Measurements from ENCODE around the gene CCDC57. TPM values are rescaled to one million over a fixed set of nuclear protein-coding genes. Genes with fewer than 3 reads are reported as not detected.

CCDC57 gene
- total and polyA plus RNA-seq, 2 of the 8 experiments (the other 6 are each of a cell fraction or from before 2014, with no cell fraction given), result 8.4 to 12.9 TPM

- TF ChIP-seq CTCF (IDR thresholded peaks at IDR 0.05; ENCODE audit: control extremely low read depth in 1 of 3, insufficient read depth in 1 of 3, low read depth in 1 of 3, low read length in 3 of 3) (no peak), TEAD4 (IDR thresholded peaks at IDR 0.05; ENCODE audit: low read depth, low read length) (no peak), E2F6 (IDR thresholded peaks at IDR 0.05) (peak; percentile 35; the same call in 1 of the 2 replicates), POLR2A (IDR thresholded peaks at IDR 0.05; ENCODE audit: control extremely low read depth in 1 of 2, low read depth in 2 of 2, low read length in 2 of 2) (peak; percentile 9 to 63; a peak in 2 of 3 replicates), BACH1 (IDR thresholded peaks at IDR 0.05; ENCODE audit: low read length) (peak; percentile 40; the same call in 1 of the 2 replicates), RXRA (IDR thresholded peaks at IDR 0.05; ENCODE audit: insufficient read depth, low read depth, low read length) (peak; percentile 88), TBP (IDR thresholded peaks at IDR 0.05; ENCODE audit: low read depth, low read length) (no peak), SIX5 (IDR thresholded peaks at IDR 0.05; ENCODE audit: low read depth, low read length) (no peak), EGR1 (IDR thresholded peaks at IDR 0.05; ENCODE audit: borderline replicate concordance, low read depth, low read length) (no peak), KDM5A (IDR thresholded peaks at IDR 0.05; ENCODE audit: low read length) (no peak), GABPA (IDR thresholded peaks at IDR 0.05; ENCODE audit: borderline replicate concordance, insufficient read depth, low read length) (no peak), POU5F1 (IDR thresholded peaks at IDR 0.05; ENCODE audit: low read depth, low read length) (no peak), KDM4A (IDR thresholded peaks at IDR 0.05; ENCODE audit: low read depth, low read length, severe bottlenecking) (peak; percentile 63), RAD21 (IDR thresholded peaks at IDR 0.05 in 1 of 2, conservative IDR thresholded peaks at IDR 0.05 in 1 of 2; ENCODE audit: low read depth in 2 of 2, low read length in 2 of 2) (no peak), CBX8 (IDR thresholded peaks at IDR 0.05; ENCODE audit: borderline replicate concordance, low read depth, low read length) (no peak), SIN3A (conservative IDR thresholded peaks at IDR 0.05 in 1 of 2, IDR thresholded peaks at IDR 0.05 in 1 of 2; ENCODE audit: low read depth in 1 of 2, low read length in 2 of 2) (0 out of 4 replicates have a peak, but pooled peaks of 1 of the 2 experiments have one; percentile 3), POLR2AphosphoS5 (IDR thresholded peaks at IDR 0.05; ENCODE audit: low read depth, low read length) (no peak)
These were observed 113.5 kb downstream of the CCDC57 start (continued) for GRCh38 chr17:82098939-82099763.
